GM12892 (cell line): ENCODE data around the gene CD81.
A peak's percentile ranks its signal among the peaks of the same experiment; 100 is the strongest.

Experiments used
- DNase-seq: peaks from one replicate; pipeline ENCODE4 v3.0.0; 2011; ENCODE audit not compliant: insufficient read length
- FAIRE-seq: peaks from 2 replicates; lab custom pipeline; 2011; peaks lifted over from hg19 to GRCh38; lab: Jason Lieb, UNC
- POLR2A ChIP-seq: IDR thresholded peaks from 2 replicates; pipeline ENCODE4 v1.6.1; 2011; ENCODE audit warnings: low read depth, low read length, control low read depth
- POLR2AphosphoS5 ChIP-seq: IDR thresholded peaks from 2 replicates; pipeline ENCODE4 v1.6.1; 2011; ENCODE audit warnings: low read depth, low read length, control low read depth
- TAF1 ChIP-seq: IDR thresholded peaks from 2 replicates; pipeline ENCODE4 v1.6.1; 2011; ENCODE audit warnings: low read depth, mild to moderate bottlenecking, control low read depth, low read length, borderline replicate concordance

Gene CD81

GRCh38 chr11:2417856-2418692 lies 41.0 kb downstream of the CD81 start:
- DNase-seq (no peak), FAIRE-seq (no peak)
- TF ChIP-seq POLR2AphosphoS5, result no peak
- no peak for TF ChIP-seq POLR2A

- DNase-seq (no peak), FAIRE-seq (no peak)
- TF ChIP-seq POLR2AphosphoS5 (no peak), POLR2A (no peak), TAF1 (no peak)
These were observed 41.7 kb downstream of the CD81 start for GRCh38 chr11:2418693-2419360.

GRCh38 chr11:2419638-2420501 lies 42.8 kb downstream of the CD81 start:
- DNase-seq, result peak; percentile 85
- TF ChIP-seq POLR2AphosphoS5 (no peak), TAF1 (no peak), POLR2A (no peak)
- FAIRE-seq, result peak; percentile 74

- DNase-seq, result peak; percentile 99
- no peak for TF ChIP-seq POLR2A
- no peak for TF ChIP-seq TAF1
- TF ChIP-seq POLR2AphosphoS5, result no peak
- FAIRE-seq, result peak; percentile 95
These were observed 43.6 kb downstream of the CD81 start for GRCh38 chr11:2420502-2421225.

GRCh38 chr11:2421226-2421994 lies 44.3 kb downstream of the CD81 start:
- DNase-seq (no peak), FAIRE-seq (no peak)
- no peak for TF ChIP-seq POLR2A
- no peak for TF ChIP-seq POLR2AphosphoS5
- TF ChIP-seq TAF1, result no peak

GRCh38 chr11:2421996-2422395 lies 44.9 kb downstream of the CD81 start:
- DNase-seq (no peak), FAIRE-seq (no peak)
- no peak for TF ChIP-seq POLR2A
- TF ChIP-seq POLR2AphosphoS5, result no peak
- TF ChIP-seq TAF1, result no peak

GRCh38 chr11:2422461-2423156 lies 45.5 kb downstream of the CD81 start:
- FAIRE-seq (no peak), DNase-seq (no peak)
- TF ChIP-seq POLR2A (no peak), POLR2AphosphoS5 (no peak), TAF1 (no peak)

- no peak for FAIRE-seq
- TF ChIP-seq TAF1, result no peak
- no peak for TF ChIP-seq POLR2AphosphoS5
- no peak for TF ChIP-seq POLR2A
- DNase-seq, result no peak
These were observed 46.3 kb downstream of the CD81 start for GRCh38 chr11:2423157-2424025.
